Measurements from ENCODE around the gene DHFR2.
"Not testable (repeated sequence)": the region's sequence is repeated elsewhere in the genome, so short reads cannot be mapped to it uniquely, and the experiment has no call there.

Gene DHFR2

GRCh38 chr3:94066506-94067500, 4.1 kb upstream of the DHFR2 start:
- Histone ChIP-seq H3K27ac (no peak overlapping the region), H3K4me3 (no peak overlapping the region)

- H3K4me3 ChIP-seq: no peak overlapping the region
- H3K27ac ChIP-seq: no peak overlapping the region
These were observed 3.2 kb upstream of the DHFR2 start for GRCh38 chr3:94065819-94066480.

- no peak overlapping the region for H3K4me3 ChIP-seq
- H3K27ac ChIP-seq: no peak overlapping the region
These were observed 2.4 kb upstream of the DHFR2 start for GRCh38 chr3:94065122-94065521.

GRCh38 chr3:94064243-94064860, 1.6 kb upstream of the DHFR2 start:
- peak overlapping the region in 1 of 7 experiments; percentile 47 for H3K4me3 ChIP-seq
- H3K27ac ChIP-seq: peak overlapping the region in 4 of 21 experiments; percentile 87 to 96 (median 88)

- Histone ChIP-seq H3K27ac (peak overlapping the region; percentile 50 to 99 (median 94)), H3K4me3 (peak overlapping the region; percentile 47 to 80 (median 65))
These were observed 892 bp upstream of the DHFR2 start for GRCh38 chr3:94063496-94064119.

GRCh38 chr3:94061297-94061696, 1.4 kb downstream of the DHFR2 start:
- no peak overlapping the region for H3K4me3 ChIP-seq

GRCh38 chr3:94050546-94050945, 12.2 kb downstream of the DHFR2 start:
- no peak overlapping the region for H3K27ac ChIP-seq
- no peak overlapping the region for H3K4me3 ChIP-seq

More at GRCh38 chr3:94061297-94061696, 1.4 kb downstream of the DHFR2 start:
- H3K27ac ChIP-seq: no peak overlapping the region

GRCh38 chr3:94049267-94049666, 13.4 kb downstream of the DHFR2 start:
- no peak overlapping the region for H3K4me3 ChIP-seq

GRCh38 chr3:94046533-94046932, 16.2 kb downstream of the DHFR2 start:
- Histone ChIP-seq H3K4me3 (no peak overlapping the region), H3K27ac (no peak overlapping the region)

More at GRCh38 chr3:94049267-94049666, 13.4 kb downstream of the DHFR2 start:
- H3K27ac ChIP-seq: no peak overlapping the region

- not testable (repeated sequence) for H3K27ac ChIP-seq, H3K4me3 ChIP-seq
These were observed 18.4 kb downstream of the DHFR2 start for GRCh38 chr3:94044100-94044936.

GRCh38 chr3:94043285-94043684, 19.4 kb downstream of the DHFR2 start:
- H3K27ac ChIP-seq: no peak overlapping the region
- no peak overlapping the region for H3K4me3 ChIP-seq

- no peak overlapping the region for H3K4me3 ChIP-seq
- H3K27ac ChIP-seq: no peak overlapping the region
These were observed 25.7 kb downstream of the DHFR2 start for GRCh38 chr3:94036909-94037507.

GRCh38 chr3:94028093-94028837, 34.5 kb downstream of the DHFR2 start, which contains the start of gene STX19:
STX19 (minus strand) TSS chr3:94028597; CDS start chr3:94015269, 13,328 bp downstream.
- peak within 1 kb of the TSS in 12 of 21 experiments; percentile 9 to 79 (median 54) for H3K27ac ChIP-seq
- peak within 1 kb of the TSS in 6 of 7 experiments; percentile 6 to 42 (median 21) for H3K4me3 ChIP-seq

GRCh38 chr3:94026623-94027022, 36.1 kb downstream of the DHFR2 start:
- H3K27ac ChIP-seq: peak overlapping the region in 1 of 21 experiments; percentile 5
- H3K4me3 ChIP-seq: peak overlapping the region in 1 of 7 experiments; percentile 42

- no peak overlapping the region for H3K4me3 ChIP-seq
- no peak overlapping the region for H3K27ac ChIP-seq
These were observed 38.3 kb downstream of the DHFR2 start for GRCh38 chr3:94024385-94024784.

- H3K4me3 ChIP-seq: no peak overlapping the region
- H3K27ac ChIP-seq: no peak overlapping the region
These were observed 42.4 kb downstream of the DHFR2 start for GRCh38 chr3:94020293-94020692.

- Histone ChIP-seq H3K4me3 (no peak overlapping the region), H3K27ac (no peak overlapping the region)
These were observed 43.1 kb downstream of the DHFR2 start for GRCh38 chr3:94019659-94020058.

GRCh38 chr3:94015025-94015424, 47.7 kb downstream of the DHFR2 start:
- Histone ChIP-seq H3K27ac (no peak overlapping the region), H3K4me3 (no peak overlapping the region)
